AG04450 (cell line): Measurements from ENCODE around the gene TNXB. TPM values are rescaled to one million over a fixed set of nuclear protein-coding genes. Genes with fewer than 3 reads are reported as not detected.

Experiments used
- CTCF ChIA-PET: fragments of 300-600, 350-600 bp; formaldehyde crosslinking; extraction: SDS; loops from one replicate; lab custom pipeline; 2022; ENCODE audit warnings: antibody characterized with exemption, inconsistent platforms; lab: Charles Lee
- POLR2A ChIA-PET: fragments of 350-600 bp; formaldehyde crosslinking; extraction: SDS; loops from one replicate; lab custom pipeline; 2021; ENCODE audit warnings: antibody characterized with exemption, inconsistent platforms; lab: Yijun Ruan, JAX
- DNase-seq: peaks from one replicate; pipeline ENCODE4 v3.0.0-alpha.2; 2011; ENCODE audit warnings: low read depth, low spot score
- H3K27ac ChIP-seq: one replicate; pipeline ENCODE4 v1.5.1; 2012; ENCODE audit warnings: low read depth, low read length, control low read depth
- H3K27me3 ChIP-seq: one replicate; pipeline ENCODE4 v1.6.0; 2012; ENCODE audit warnings: low read length; ENCODE audit not compliant: control insufficient read depth, insufficient read depth
- H3K4me3 ChIP-seq: 2 replicates; pipeline ENCODE4 v1.5.1; 2011; ENCODE audit warnings: mild to moderate bottlenecking, low read depth, low read length, control low read depth
- H3K9me3 ChIP-seq: 2 replicates; pipeline ENCODE4 v1.5.1; 2012; ENCODE audit warnings: low read length; ENCODE audit not compliant: control insufficient read depth, insufficient read depth
- CTCF ChIP-seq: IDR thresholded peaks from 2 replicates; pipeline ENCODE4 v1.5.1; 2011; ENCODE audit warnings: low read depth, low read length, control low read depth, inconsistent platforms
- polyA plus RNA-seq: library from polyadenylated mRNA; depleted of rRNA; stranded (reverse); fragments of >200 nt; gene quantifications from 2 replicates; pipeline ENCODE4 v1.2.3, GENCODE V29; 2011

TNXB gene
- polyA plus RNA-seq, 1 experiment: 0.35 TPM

- Histone ChIP-seq H3K27me3 (peaks cover 53% of the 10 kb centered on the region), H3K27ac (no peak overlapping the region), H3K4me3 (no peak overlapping the region), H3K9me3 (no peaks in the 10 kb centered on the region; the same call in 1 of the 2 replicates)
- ChIA-PET POLR2A (interaction anchor here (2.1 kb wide), 1 partner anchor 9 kb away, joined by 6 read pairs; no protein-coding TSS in a partner anchor), CTCF (no interaction called here)
- no peak for DNase-seq
- no peak for TF ChIP-seq CTCF
Observed at GRCh38 chr6:32083812-32084768, 25.0 kb downstream of the TNXB start.

GRCh38 chr6:32082935-32083334 is 26.2 kb downstream of the TNXB start:
- no peak for DNase-seq
- H3K9me3 ChIP-seq: no peaks in the 10 kb centered on the region; the same call in 1 of the 2 replicates
- TF ChIP-seq CTCF: no peak
- H3K4me3 ChIP-seq: no peak overlapping the region
- peaks cover 41% of the 10 kb centered on the region for H3K27me3 ChIP-seq
- no peak overlapping the region for H3K27ac ChIP-seq
- CTCF ChIA-PET: interaction anchor here (0.5 kb wide), 1 partner anchor 10 kb away, joined by 3 read pairs; no protein-coding TSS in a partner anchor
- POLR2A ChIA-PET: interaction anchor here (2.1 kb wide), 1 partner anchor 10 kb away, joined by 6 read pairs; no protein-coding TSS in a partner anchor

- CTCF ChIA-PET: interaction anchor here (0.5 kb wide), 1 partner anchor 10 kb away, joined by 3 read pairs; no protein-coding TSS in a partner anchor
- no peak for DNase-seq
Observed at GRCh38 chr6:32082478-32082877, 26.7 kb downstream of the TNXB start.

GRCh38 chr6:32081168-32081990 is 27.8 kb downstream of the TNXB start:
- POLR2A ChIA-PET: interaction anchor here (1.2 kb wide), 1 partner anchor 11 kb away, joined by 6 read pairs; no protein-coding TSS in a partner anchor
- Histone ChIP-seq H3K27ac (no peak overlapping the region), H3K9me3 (no peaks in the 10 kb centered on the region; the same call in 1 of the 2 replicates), H3K4me3 (no peak overlapping the region), H3K27me3 (peaks cover 39% of the 10 kb centered on the region)
- TF ChIP-seq CTCF: no peak
- peak; percentile 55 for DNase-seq
- CTCF ChIA-PET: interaction anchor here (1.1 to 1.6 kb wide), 2 partner anchors 37 to 114 kb away, joined by 3 to 4 read pairs; no protein-coding TSS in a partner anchor

More at GRCh38 chr6:32082478-32082877, 26.7 kb downstream of the TNXB start:
- POLR2A ChIA-PET: interaction anchor here (2.1 kb wide), 1 partner anchor 10 kb away, joined by 6 read pairs; no protein-coding TSS in a partner anchor
- H3K9me3 ChIP-seq: no peaks in the 10 kb centered on the region; the same call in 1 of the 2 replicates
- no peak overlapping the region for H3K4me3 ChIP-seq
- peaks cover 39% of the 10 kb centered on the region for H3K27me3 ChIP-seq
- H3K27ac ChIP-seq: no peak overlapping the region
- no peak for TF ChIP-seq CTCF
